K562 (cell line): ENCODE measurements around the gene ARHGAP10.

Experiments used
- CTCF ChIP-seq, 3 experiments: IDR thresholded peaks in 2 of 3; conservative IDR thresholded peaks in 1 of 3; 2 replicates each; pipeline ENCODE4 v1.5.1; 2011 to 2012; ENCODE audit warnings: low read length in 3 of 3, mild to moderate bottlenecking in 3 of 3, control low read depth in 2 of 3, improper control_type of control experiment in 1 of 3, inconsistent platforms in 1 of 3, low read depth in 1 of 3, mixed read lengths in 1 of 3, moderate library complexity in 1 of 3; ENCODE audit not compliant: insufficient read depth in 2 of 3
- EP300 ChIP-seq: IDR thresholded peaks from 2 replicates; pipeline ENCODE4 v1.6.1; 2012; ENCODE audit warnings: low read length, improper control_type of control experiment
- EZH2 ChIP-seq: IDR thresholded peaks from 2 replicates; pipeline ENCODE4 v1.6.1; 2012; ENCODE audit warnings: low read depth, mild to moderate bottlenecking, inconsistent platforms, low read length, borderline replicate concordance
- GABPA ChIP-seq: fragments of 200-800 bp; sonication (Bioruptor generic); conservative IDR thresholded peaks from 2 replicates; pipeline ENCODE4 v1.6.1; 2016; ENCODE audit warnings: low read depth, missing genetic modification characterization, missing compliant biosample characterization
- HDAC2 ChIP-seq: fragments of 450-650 bp; IDR thresholded peaks from 2 replicates; pipeline ENCODE4 v1.6.1; 2016; ENCODE audit warnings: mild to moderate bottlenecking
- MBD1 ChIP-seq: fragments of 250-450 bp; sonication (Bioruptor Pico); IDR thresholded peaks from 2 replicates; pipeline ENCODE4 v1.8.0; 2022; ENCODE audit warnings: inconsistent platforms
- PCBP1 ChIP-seq: fragments of 200-400 bp; formaldehyde crosslinking; IDR thresholded peaks from 2 replicates; pipeline ENCODE4 v1.6.1; 2018; ENCODE audit warnings: mild to moderate bottlenecking, low read depth, low read length; ENCODE audit not compliant: poor library complexity, severe bottlenecking
- SOX6 ChIP-seq: fragments of 450-650 bp; IDR thresholded peaks from 2 replicates; pipeline ENCODE4 v1.6.1; 2014; ENCODE audit warnings: mild to moderate bottlenecking
- SRSF1 ChIP-seq: fragments of 200-400 bp; formaldehyde crosslinking; IDR thresholded peaks from 2 replicates; pipeline ENCODE4 v1.6.1; 2017; ENCODE audit warnings: mild to moderate bottlenecking, low read depth, low read length, moderate library complexity
- TSHZ1 ChIP-seq: fragments of 250-450 bp; sonication (Bioruptor Pico); IDR thresholded peaks from 2 replicates; pipeline ENCODE4 v1.4.0; 2020; ENCODE audit warnings: mild to moderate bottlenecking, moderate library complexity
- ZC3H4 ChIP-seq: sonication (generic); formaldehyde crosslinking; IDR thresholded peaks from 2 replicates; pipeline ENCODE4 v1.9.0; 2021; ENCODE audit warnings: missing genetic modification reagents, borderline replicate concordance

GRCh38 chr4:147785129-147785528, 53.2 kb downstream of the ARHGAP10 start:
- no peak for TF ChIP-seq MBD1 (CRISPR knock-in tag)
- TF ChIP-seq SOX6: no peak
- no peak for TF ChIP-seq SRSF1
- no peak for TF ChIP-seq GABPA (tag)
- TF ChIP-seq CTCF (IDR thresholded peaks at IDR 0.05 in 2 of 3, conservative IDR thresholded peaks at IDR 0.05 in 1 of 3; ENCODE audit: insufficient read depth in 2 of 3, low read depth in 1 of 3, low read length in 3 of 3): no peak
- no peak for TF ChIP-seq TSHZ1 (CRISPR knock-in tag)
- no peak for TF ChIP-seq ZC3H4
- no peak for TF ChIP-seq HDAC2
- TF ChIP-seq PCBP1: no peak
- TF ChIP-seq EP300: no peak
- TF ChIP-seq EZH2: no peak
